Type B pancreatic cell (in vitro differentiated cells): ENCODE measurements around the gene TTLL12. TPM values are rescaled to one million over a fixed set of nuclear protein-coding genes. Genes with fewer than 3 reads are reported as not detected.

ENCODE experiments used
- DNase-seq: peaks from one replicate; pipeline ENCODE4 v3.0.0; 2021; ENCODE audit warnings: mixed read lengths; ENCODE audit not compliant: unreplicated experiment; ENCODE audit errors: extremely low spot score
- H3K27ac Mint-ChIP-seq: 2 replicates; pipeline ENCODE4 v1.8.0; 2021; ENCODE audit warnings: mild to moderate bottlenecking, mixed read lengths
- H3K27me3 Mint-ChIP-seq: 2 replicates; pipeline ENCODE4 v1.8.0; 2021; ENCODE audit warnings: mixed read lengths
- H3K36me3 Mint-ChIP-seq: 2 replicates; pipeline ENCODE4 v1.8.0; 2021; ENCODE audit warnings: mixed read lengths
- H3K4me1 Mint-ChIP-seq: one replicate; pipeline ENCODE4 v1.8.0; 2021; ENCODE audit warnings: mixed read lengths; ENCODE audit not compliant: unreplicated experiment
- H3K4me3 Mint-ChIP-seq: 2 replicates; pipeline ENCODE4 v1.8.0; 2021; ENCODE audit warnings: mild to moderate bottlenecking, mixed read lengths
- H3K9me3 Mint-ChIP-seq: 2 replicates; pipeline ENCODE4 v1.8.0; 2021; ENCODE audit warnings: mixed read lengths
- total RNA-seq: library from RNA; stranded (reverse); gene quantifications from 2 replicates; pipeline ENCODE4 v1.2.1, GENCODE V29; 2021; ENCODE audit warnings: low replicate concordance
- TF ChIP-seq, protein P1 (sequence below): fragments of 200-600 bp; sonication (generic); conservative IDR thresholded peaks from 2 replicates; pipeline ENCODE4 v1.5.0; 2021; ENCODE audit warnings: antibody characterized with exemption, mild to moderate bottlenecking

The TTLL12 gene
- total RNA-seq, 1 donor from 2014 or later: 57.3 TPM

DNA sequence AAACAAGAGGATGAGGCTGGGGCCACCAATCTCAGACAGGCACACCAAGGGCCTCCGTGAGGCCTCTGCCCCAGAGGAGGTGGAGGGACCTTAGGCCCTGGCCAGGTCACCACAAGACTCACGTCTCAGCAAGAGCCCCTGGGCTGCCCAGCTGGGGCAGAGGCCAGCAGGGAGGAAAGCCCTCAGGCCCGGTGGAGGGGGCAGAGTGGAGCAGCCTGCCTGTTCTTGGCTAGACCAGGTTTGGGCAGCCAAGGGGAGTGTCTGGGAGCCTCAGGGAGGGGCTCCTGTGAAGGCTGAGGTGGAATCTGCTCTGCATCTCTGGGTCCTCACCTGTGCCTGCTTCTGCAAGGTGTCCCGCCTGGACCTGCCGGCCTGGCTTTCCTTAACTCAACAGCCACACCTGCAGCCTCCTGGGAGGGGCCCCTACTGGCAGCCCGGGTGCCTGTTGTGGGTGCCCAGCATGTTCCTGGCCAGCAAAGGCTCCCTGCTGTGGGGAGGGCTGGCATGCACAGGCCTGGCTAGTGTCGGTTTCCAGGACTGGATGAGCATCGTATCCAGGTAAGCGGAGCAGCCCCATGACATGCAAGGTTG is 11.9 kb downstream of the TTLL12 start:
- TF ChIP-seq, protein P1, sequence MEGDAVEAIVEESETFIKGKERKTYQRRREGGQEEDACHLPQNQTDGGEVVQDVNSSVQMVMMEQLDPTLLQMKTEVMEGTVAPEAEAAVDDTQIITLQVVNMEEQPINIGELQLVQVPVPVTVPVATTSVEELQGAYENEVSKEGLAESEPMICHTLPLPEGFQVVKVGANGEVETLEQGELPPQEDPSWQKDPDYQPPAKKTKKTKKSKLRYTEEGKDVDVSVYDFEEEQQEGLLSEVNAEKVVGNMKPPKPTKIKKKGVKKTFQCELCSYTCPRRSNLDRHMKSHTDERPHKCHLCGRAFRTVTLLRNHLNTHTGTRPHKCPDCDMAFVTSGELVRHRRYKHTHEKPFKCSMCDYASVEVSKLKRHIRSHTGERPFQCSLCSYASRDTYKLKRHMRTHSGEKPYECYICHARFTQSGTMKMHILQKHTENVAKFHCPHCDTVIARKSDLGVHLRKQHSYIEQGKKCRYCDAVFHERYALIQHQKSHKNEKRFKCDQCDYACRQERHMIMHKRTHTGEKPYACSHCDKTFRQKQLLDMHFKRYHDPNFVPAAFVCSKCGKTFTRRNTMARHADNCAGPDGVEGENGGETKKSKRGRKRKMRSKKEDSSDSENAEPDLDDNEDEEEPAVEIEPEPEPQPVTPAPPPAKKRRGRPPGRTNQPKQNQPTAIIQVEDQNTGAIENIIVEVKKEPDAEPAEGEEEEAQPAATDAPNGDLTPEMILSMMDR: no peak
- DNase-seq: no peak
- no peaks in the 10 kb centered on the region for H3K27me3 Mint-ChIP-seq
- no peaks in the 10 kb centered on the region for H3K4me1 Mint-ChIP-seq
- no peak overlapping the region for H3K4me3 Mint-ChIP-seq
- H3K9me3 Mint-ChIP-seq: no peaks in the 10 kb centered on the region
- H3K27ac Mint-ChIP-seq: no peak overlapping the region
- H3K36me3 Mint-ChIP-seq: peaks cover 4% of the 10 kb centered on the region

DNA sequence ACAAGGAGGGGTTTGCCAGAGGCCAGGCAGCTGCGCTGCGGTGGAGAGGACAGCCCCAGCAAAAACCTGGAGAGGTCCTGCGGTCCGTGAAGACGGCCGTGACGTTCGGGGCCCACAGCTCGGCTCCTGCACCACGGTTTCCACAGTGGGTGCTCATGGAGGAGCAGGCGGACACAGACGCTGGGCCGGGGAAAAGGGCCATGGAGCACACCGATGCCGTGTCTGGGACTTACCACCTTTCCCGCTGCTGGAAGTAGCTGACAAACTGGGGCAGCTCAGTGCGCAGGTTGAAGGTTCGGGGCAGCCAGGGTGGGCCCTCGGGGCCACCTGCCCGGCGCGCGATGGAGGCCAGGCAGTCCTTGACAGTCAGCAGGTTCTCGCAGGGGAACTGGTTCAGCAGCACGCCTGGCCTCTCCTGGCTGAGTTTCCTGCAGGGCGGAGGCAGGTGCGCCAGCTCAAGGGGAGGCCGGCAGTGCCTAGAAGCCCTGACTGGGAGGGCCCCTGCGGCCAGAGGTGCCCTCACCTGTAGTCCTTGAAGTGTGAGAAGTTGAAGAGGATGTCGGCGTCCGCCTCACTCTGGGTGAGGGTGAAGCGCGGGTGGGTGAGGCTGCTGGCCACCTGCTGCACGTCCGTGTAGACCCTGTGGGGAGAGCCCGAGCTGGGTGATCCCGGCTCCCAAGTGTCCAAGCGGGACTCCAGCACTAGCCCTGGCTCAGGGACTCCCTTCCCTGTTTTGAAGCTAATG is 12.8 kb downstream of the TTLL12 start:
- H3K4me3 Mint-ChIP-seq: no peak overlapping the region
- peaks cover 4% of the 10 kb centered on the region for H3K36me3 Mint-ChIP-seq
- DNase-seq: no peak
- no peaks in the 10 kb centered on the region for H3K4me1 Mint-ChIP-seq
- H3K9me3 Mint-ChIP-seq: no peaks in the 10 kb centered on the region
- TF ChIP-seq, protein P1: no peak
- no peaks in the 10 kb centered on the region for H3K27me3 Mint-ChIP-seq
- no peak overlapping the region for H3K27ac Mint-ChIP-seq

DNA sequence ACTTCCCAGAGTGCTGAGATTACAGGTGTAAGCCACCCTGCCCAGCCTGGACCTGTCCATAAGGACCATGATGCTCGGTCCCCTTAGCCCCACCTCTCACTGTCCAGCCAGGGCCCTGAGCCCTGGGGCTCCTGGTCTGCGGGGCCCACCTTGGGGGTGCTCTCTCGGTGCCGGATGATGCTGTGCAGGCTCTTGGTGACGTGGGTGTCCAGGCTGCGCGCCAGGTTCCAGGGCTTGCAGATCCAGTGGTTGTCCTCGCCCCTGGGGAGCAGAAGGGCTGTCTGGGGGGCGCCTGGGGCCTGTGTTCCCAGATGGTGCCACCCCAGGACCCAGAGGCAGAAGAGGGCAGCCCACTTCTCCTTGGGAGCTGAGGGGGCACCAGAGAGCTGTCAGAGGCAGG is 13.4 kb downstream of the TTLL12 start:
- peaks cover under 1% of the 10 kb centered on the region for H3K36me3 Mint-ChIP-seq
- H3K27ac Mint-ChIP-seq: no peak overlapping the region
- TF ChIP-seq, protein P1: no peak

DNA sequence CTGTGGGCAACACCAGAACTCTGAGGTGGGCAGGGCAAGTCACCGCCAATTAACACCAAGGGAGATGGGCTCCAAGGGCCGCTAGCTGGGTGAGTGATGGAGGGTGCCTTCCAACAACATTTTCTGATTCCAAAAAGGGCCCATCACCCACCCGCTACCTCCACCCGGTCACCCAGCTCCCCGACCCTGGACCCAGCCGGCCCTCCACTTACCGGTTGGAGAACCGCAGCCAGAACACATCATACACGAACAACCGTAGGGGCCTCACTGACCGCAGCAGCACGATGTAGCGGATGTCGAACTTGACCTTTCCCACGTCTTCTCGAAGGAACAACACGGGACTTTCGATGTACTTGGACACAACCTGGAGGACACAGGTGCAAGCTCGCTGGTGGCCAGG is 14.7 kb downstream of the TTLL12 start:
- Mint-ChIP-seq H3K4me3 (no peak overlapping the region), H3K27me3 (no peaks in the 10 kb centered on the region), H3K9me3 (no peaks in the 10 kb centered on the region), H3K27ac (no peak overlapping the region), H3K36me3 (no peaks in the 10 kb centered on the region), H3K4me1 (no peaks in the 10 kb centered on the region)
- DNase-seq: no peak
- TF ChIP-seq, protein P1: no peak

More for the DNA sequence above, 13.4 kb downstream of the TTLL12 start:
- DNase-seq: no peak
- Mint-ChIP-seq H3K4me3 (no peak overlapping the region), H3K4me1 (no peaks in the 10 kb centered on the region), H3K9me3 (no peaks in the 10 kb centered on the region), H3K27me3 (no peaks in the 10 kb centered on the region)

DNA sequence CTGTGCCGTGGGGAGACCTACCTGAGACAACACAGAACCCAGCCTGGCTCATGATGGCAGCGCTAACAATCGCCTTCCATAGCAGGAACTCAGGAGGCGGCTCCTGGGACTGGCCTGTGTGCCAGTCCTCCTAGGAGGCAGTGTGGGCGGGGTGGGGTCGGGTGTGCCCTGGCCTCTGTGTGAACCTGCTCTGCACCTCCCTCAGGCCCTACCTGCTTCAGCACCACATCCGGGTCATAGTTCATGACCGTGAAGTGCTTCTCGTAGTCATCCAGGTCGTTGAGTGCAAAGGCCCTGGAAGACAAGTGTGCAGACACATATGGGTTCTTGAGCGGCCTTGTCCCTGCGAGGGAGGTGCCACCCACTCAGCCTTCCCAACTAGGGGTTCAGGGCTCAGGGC is 15.3 kb downstream of the TTLL12 start:
- H3K27me3 Mint-ChIP-seq: no peaks in the 10 kb centered on the region
- H3K36me3 Mint-ChIP-seq: no peaks in the 10 kb centered on the region
- no peak overlapping the region for H3K27ac Mint-ChIP-seq
- DNase-seq: no peak
- TF ChIP-seq, protein P1: no peak
- H3K4me1 Mint-ChIP-seq: no peaks in the 10 kb centered on the region
- H3K9me3 Mint-ChIP-seq: no peaks in the 10 kb centered on the region
- H3K4me3 Mint-ChIP-seq: no peak overlapping the region
